22Rv1 (cell line): ENCODE measurements around the gene PSIP1.

Source experiments
- H3K27ac ChIP-seq: fragments of 450-650 bp; 2 replicates; pipeline ENCODE4 v1.5.1; 2017
- CTCF ChIP-seq: fragments of 450-650 bp; IDR thresholded peaks from 2 replicates; pipeline ENCODE4 v1.5.1; 2017; ENCODE audit warnings: mild to moderate bottlenecking
- ZFX ChIP-seq: fragments of 450-650 bp; IDR thresholded peaks from 2 replicates; pipeline ENCODE4 v1.6.1; 2017; ENCODE audit warnings: antibody characterized with exemption, borderline replicate concordance

Gene PSIP1

GRCh38 chr9:15510789-15511575 is at the start of gene PSIP1:
PSIP1 (minus strand) TSS chr9:15510970; CDS start chr9:15510188, 782 bp downstream.
- H3K27ac ChIP-seq, result peak within 1 kb of the TSS; percentile 87
- TF ChIP-seq ZFX (no peak), CTCF (no peak)

GRCh38 chr9:15553528-15553898 is 42.7 kb upstream of the PSIP1 start:
- TF ChIP-seq CTCF (no peak), ZFX (no peak)
- H3K27ac ChIP-seq, result peak overlapping the region; percentile 80

GRCh38 chr9:15552636-15553527 is 42.1 kb upstream of the PSIP1 start, which contains the start of gene CCDC171:
CCDC171 (plus strand) TSS chr9:15553043; CDS start chr9:15564089, 11,046 bp downstream.
- TF ChIP-seq ZFX (no peak), CTCF (no peak)
- peak within 1 kb of the TSS; percentile 80 for H3K27ac ChIP-seq

- no peak for TF ChIP-seq CTCF
- no peak for TF ChIP-seq ZFX
- no peak overlapping the region for H3K27ac ChIP-seq
These were observed 38.8 kb upstream of the PSIP1 start for GRCh38 chr9:15549611-15550010.

GRCh38 chr9:15543047-15543813 is 32.5 kb upstream of the PSIP1 start:
- TF ChIP-seq CTCF (no peak), ZFX (no peak)
- no peak overlapping the region for H3K27ac ChIP-seq

GRCh38 chr9:15542624-15543023 is 31.9 kb upstream of the PSIP1 start:
- TF ChIP-seq ZFX, result no peak
- TF ChIP-seq CTCF, result no peak
- H3K27ac ChIP-seq, result no peak overlapping the region
